HK-2 (cell line): ENCODE results near the gene SPIRE1.
"Not testable (repeated sequence)": the region's sequence is repeated elsewhere in the genome, so short reads cannot be mapped to it uniquely, and the experiment has no call there.

ENCODE experiments used
- DNase-seq: peaks from one replicate; pipeline ENCODE4 v3.0.0-alpha.2; 2018; ENCODE audit not compliant: unreplicated experiment

The SPIRE1 gene

GRCh38 chr18:12416098-12416729, 241.7 kb downstream of the SPIRE1 start:
- no peak for DNase-seq

- no peak for DNase-seq
Observed at GRCh38 chr18:12411456-12411855, 246.5 kb downstream of the SPIRE1 start.

GRCh38 chr18:12410747-12411146, 247.2 kb downstream of the SPIRE1 start:
- not testable (repeated sequence) for DNase-seq

GRCh38 chr18:12410081-12410481, 247.8 kb downstream of the SPIRE1 start:
- no peak for DNase-seq

GRCh38 chr18:12409469-12409868, 248.4 kb downstream of the SPIRE1 start:
- DNase-seq, result peak; percentile 9

- peak; percentile 24 for DNase-seq
Observed at GRCh38 chr18:12408247-12408869, 249.5 kb downstream of the SPIRE1 start.

GRCh38 chr18:12406371-12407111, 251.4 kb downstream of the SPIRE1 start:
- DNase-seq, result no peak

- DNase-seq, result no peak
Observed at GRCh38 chr18:12405066-12405465, 252.8 kb downstream of the SPIRE1 start.

GRCh38 chr18:12403601-12404506, 254.1 kb downstream of the SPIRE1 start:
- peak; percentile 27 for DNase-seq

- DNase-seq, result no peak
Observed at GRCh38 chr18:12401881-12402280, 256.0 kb downstream of the SPIRE1 start.

- no peak for DNase-seq
Observed at GRCh38 chr18:12399231-12399630, 258.7 kb downstream of the SPIRE1 start.

GRCh38 chr18:12398625-12399024, 259.3 kb downstream of the SPIRE1 start:
- no peak for DNase-seq

GRCh38 chr18:12397793-12398192, 260.1 kb downstream of the SPIRE1 start:
- no peak for DNase-seq

GRCh38 chr18:12397254-12397653, 260.7 kb downstream of the SPIRE1 start:
- no peak for DNase-seq
